CD8-positive, alpha-beta memory T cell (primary cell): ENCODE data around the gene LHFPL3. TPM values are rescaled to one million over a fixed set of nuclear protein-coding genes. Genes with fewer than 3 reads are reported as not detected.

Source experiments
- CTCF ChIA-PET: fragments of 350-600 bp; sonication (Branson Sonifier 250); formaldehyde crosslinking; loops from one replicate; lab custom pipeline; 2021; ENCODE audit warnings: antibody characterized with exemption; lab: Charles Lee
- POLR2A ChIA-PET: fragments of 350-600 bp; sonication (Branson Sonifier 250); formaldehyde crosslinking; loops from one replicate; lab custom pipeline; 2021; ENCODE audit warnings: antibody characterized with exemption; lab: Charles Lee
- DNase-seq, 5 donors: peaks; one replicate each; pipeline versions ENCODE4 v3.0.0 to v3.0.0-alpha.2; 2020 to 2022; ENCODE audit warnings: mixed read lengths in 1 of 5
- H3K27ac ChIP-seq: one replicate; pipeline ENCODE4 v1.7.0; 2013; ENCODE audit warnings: low read depth, mild to moderate bottlenecking, low read length, moderate library complexity
- H3K27me3 ChIP-seq: 2 replicates; pipeline ENCODE4 v1.7.0; 2013; ENCODE audit warnings: low read length, mild to moderate bottlenecking; ENCODE audit not compliant: insufficient read depth, poor library complexity, severe bottlenecking
- H3K36me3 ChIP-seq: 2 replicates; pipeline ENCODE4 v1.7.0; 2013; ENCODE audit warnings: mild to moderate bottlenecking, low read length, moderate library complexity; ENCODE audit not compliant: insufficient read depth
- H3K4me1 ChIP-seq: 2 replicates; pipeline ENCODE4 v1.7.0; 2013; ENCODE audit warnings: mild to moderate bottlenecking, low read length, moderate library complexity; ENCODE audit not compliant: insufficient read depth
- H3K4me3 ChIP-seq: 2 replicates; pipeline ENCODE4 v1.7.0; 2013; ENCODE audit warnings: mild to moderate bottlenecking, low read length
- H3K9me3 ChIP-seq: 2 replicates; pipeline ENCODE4 v1.7.0; 2013; ENCODE audit warnings: mild to moderate bottlenecking, low read length
- H3K27ac Mint-ChIP-seq, 8 donors: one replicate each; pipeline ENCODE4 v1.8.0; 2020 to 2021; ENCODE audit warnings: mixed read lengths in 8 of 8, mild to moderate bottlenecking in 6 of 8, inconsistent platforms in 3 of 8, moderate library complexity in 3 of 8
- H3K27me3 Mint-ChIP-seq, 2 donors: one replicate each; pipeline ENCODE4 v1.8.0; 2020 to 2021; ENCODE audit warnings: mixed read lengths in 2 of 2, mild to moderate bottlenecking in 1 of 2, moderate library complexity in 1 of 2
- H3K36me3 Mint-ChIP-seq, 3 donors: one replicate each; pipeline ENCODE4 v1.8.0; 2020 to 2021; ENCODE audit warnings: mixed read lengths in 3 of 3, inconsistent platforms in 1 of 3, mild to moderate bottlenecking in 1 of 3
- H3K4me1 Mint-ChIP-seq, 3 donors: one replicate each; pipeline ENCODE4 v1.8.0; 2020 to 2021; ENCODE audit warnings: mixed read lengths in 3 of 3, inconsistent platforms in 1 of 3, mild to moderate bottlenecking in 1 of 3
- H3K4me3 Mint-ChIP-seq, 7 donors: one replicate each; pipeline ENCODE4 v1.8.0; 2020 to 2021; ENCODE audit warnings: mixed read lengths in 7 of 7, mild to moderate bottlenecking in 6 of 7, moderate library complexity in 4 of 7, inconsistent platforms in 2 of 7
- H3K9me3 Mint-ChIP-seq, 5 donors: one replicate each; pipeline ENCODE4 v1.8.0; 2020 to 2022; ENCODE audit warnings: mixed read lengths in 5 of 5, mild to moderate bottlenecking in 3 of 5, moderate library complexity in 2 of 5, inconsistent platforms in 1 of 5
- polyA plus RNA-seq: library from polyadenylated mRNA; unstranded; fragments of 300-500 nt; fragmentation: Illumina TruSeq; gene quantifications from one replicate; pipeline ENCODE4 v1.2.3, GENCODE V29; 2021
- total RNA-seq, 2 experiments: library from RNA; stranded (reverse); gene quantifications; one replicate each; pipeline ENCODE4 v1.2.3, GENCODE V29; 2021

LHFPL3 gene
- total and polyA plus RNA-seq, 3 experiments from 2014 or later = not detected

DNA sequence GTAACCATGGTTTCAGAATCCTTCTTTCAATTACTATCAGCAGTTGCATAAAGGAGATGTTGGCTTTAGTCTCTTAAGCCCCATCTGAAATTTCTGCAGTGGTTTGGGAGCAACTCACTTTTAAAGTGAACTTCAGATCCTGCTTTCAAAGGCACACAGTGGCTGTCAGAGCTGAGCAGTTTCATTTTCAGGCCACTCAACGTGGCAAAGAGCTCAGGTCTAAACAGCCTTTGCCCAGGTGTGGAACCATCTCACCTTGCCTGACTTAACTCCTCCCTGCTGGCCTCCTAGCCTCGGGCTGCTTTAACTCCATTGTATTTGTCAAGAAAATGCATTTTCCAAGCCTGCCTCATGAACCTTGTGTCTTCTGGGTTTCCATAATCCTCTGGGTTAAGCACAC lies 488.1 kb downstream of the LHFPL3 start:
- no peak for DNase-seq
- CTCF ChIA-PET = no interaction called here
- no peaks in the 10 kb centered on the region for H3K4me1 ChIP-seq
- no peaks in the 10 kb centered on the region for H3K27me3 ChIP-seq
- no peak overlapping the region for H3K4me3 ChIP-seq
- no peak overlapping the region for H3K27ac Mint-ChIP-seq
- POLR2A ChIA-PET = no interaction called here
- H3K9me3 Mint-ChIP-seq = no peaks in the 10 kb centered on the region
- H3K9me3 ChIP-seq = no peaks in the 10 kb centered on the region
- H3K36me3 ChIP-seq = no peaks in the 10 kb centered on the region
- H3K36me3 Mint-ChIP-seq = no peaks in the 10 kb centered on the region
- no peak overlapping the region for H3K27ac ChIP-seq
- H3K27me3 Mint-ChIP-seq = peaks cover 4 to 5% of the 10 kb centered on the region in 2 donors
- H3K4me3 Mint-ChIP-seq = peak overlapping the region in 1 of 7 donors; percentile 24
- H3K4me1 Mint-ChIP-seq = peaks cover 0 to 6% (median 4%) of the 10 kb centered on the region in 3 donors

DNA sequence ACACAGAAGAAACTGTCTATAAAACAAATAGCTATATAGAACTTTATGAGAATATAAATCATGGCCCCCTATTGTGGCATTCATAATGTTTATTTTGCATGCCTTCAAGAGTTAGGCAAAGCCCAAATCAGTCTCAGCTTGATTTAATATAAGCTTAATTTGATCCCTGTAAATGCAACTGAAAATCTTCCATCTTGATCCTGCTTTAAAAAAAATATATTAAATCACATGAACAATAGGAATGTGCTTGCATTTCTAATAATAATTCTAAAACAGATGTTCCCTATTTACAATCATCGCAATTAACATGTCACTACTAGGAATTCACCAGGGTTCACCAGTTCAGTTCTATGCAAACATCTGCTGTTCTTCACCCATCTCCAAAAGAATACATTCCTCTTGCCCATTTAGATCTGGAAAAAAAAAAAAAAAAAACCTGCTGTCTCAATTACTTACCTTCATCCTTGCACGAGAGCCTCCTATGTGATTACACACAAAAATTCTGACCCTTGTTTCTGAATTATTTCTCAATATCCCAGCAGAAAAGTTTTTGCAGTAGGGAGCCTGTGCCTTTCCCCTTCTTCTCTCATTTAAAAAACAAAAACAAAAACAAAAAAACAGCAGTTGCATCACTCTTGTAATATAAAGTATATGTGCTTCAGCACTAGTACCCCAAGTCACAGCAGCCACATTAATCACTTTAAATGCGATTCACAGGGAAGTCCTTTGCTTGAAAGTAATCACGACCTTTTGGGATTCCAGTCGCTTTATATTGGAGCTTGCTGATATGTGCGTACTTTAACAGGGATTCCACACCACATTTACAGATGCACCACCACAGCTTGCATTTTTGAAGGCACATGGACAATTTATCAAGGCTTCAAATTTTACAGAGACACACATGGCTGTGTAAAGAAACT lies 490.8 kb downstream of the LHFPL3 start:
- Mint-ChIP-seq H3K9me3 (no peaks in the 10 kb centered on the region), H3K27me3 (peaks cover 0 to 5% of the 10 kb centered on the region in 2 donors), H3K27ac (no peak overlapping the region), H3K36me3 (no peaks in the 10 kb centered on the region), H3K4me1 (peaks cover 0 to 6% (median 4%) of the 10 kb centered on the region in 3 donors), H3K4me3 (no peak overlapping the region)
- Histone ChIP-seq H3K9me3 (no peaks in the 10 kb centered on the region), H3K36me3 (no peaks in the 10 kb centered on the region), H3K27me3 (no peaks in the 10 kb centered on the region), H3K4me1 (no peaks in the 10 kb centered on the region), H3K4me3 (no peak overlapping the region), H3K27ac (no peak overlapping the region)
- POLR2A ChIA-PET = no interaction called here
- no peak for DNase-seq
- CTCF ChIA-PET = no interaction called here

DNA sequence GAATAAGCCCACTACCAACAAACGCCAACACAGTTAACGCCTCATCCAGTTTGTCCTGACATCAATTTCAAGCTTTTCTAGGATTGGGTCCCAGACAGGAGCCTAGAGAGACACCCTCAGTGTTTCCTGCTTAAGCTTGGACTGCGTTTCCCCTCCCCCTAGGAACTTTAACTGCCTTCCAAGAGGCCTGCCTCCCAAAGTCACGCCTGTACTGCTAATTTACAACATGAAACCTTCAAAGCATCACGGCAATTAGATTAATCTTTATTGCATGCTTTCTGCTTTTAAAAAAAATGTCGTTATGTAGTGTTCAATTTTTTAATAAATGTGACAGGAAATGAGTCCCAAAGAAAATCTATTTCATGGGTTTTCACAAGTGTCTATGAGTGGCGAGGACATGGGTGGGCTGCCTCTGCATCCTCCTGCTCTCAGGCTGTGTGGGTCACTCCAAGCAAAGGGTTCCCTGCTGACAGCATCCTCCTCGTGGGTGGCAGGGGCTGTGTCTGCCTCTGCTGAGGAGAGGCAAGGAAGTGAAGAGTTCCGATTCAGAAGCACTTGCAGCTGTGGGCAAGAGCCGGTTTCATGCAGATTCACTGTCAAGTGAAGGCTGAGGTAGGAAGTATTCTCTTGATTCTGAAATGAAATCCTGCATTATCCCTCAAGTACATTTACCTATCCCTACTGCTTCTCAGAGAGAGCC lies 492.6 kb downstream of the LHFPL3 start:
- CTCF ChIA-PET = no interaction called here
- H3K36me3 ChIP-seq = no peaks in the 10 kb centered on the region
- no peak for DNase-seq
- no peak overlapping the region for H3K27ac ChIP-seq
- Mint-ChIP-seq H3K36me3 (no peaks in the 10 kb centered on the region), H3K9me3 (no peaks in the 10 kb centered on the region), H3K27me3 (no peaks in the 10 kb centered on the region), H3K27ac (peak overlapping the region in 1 of 8 donors; percentile 69), H3K4me3 (no peak overlapping the region), H3K4me1 (peaks cover 0 to 6% (median 4%) of the 10 kb centered on the region in 3 donors)
- no peaks in the 10 kb centered on the region for H3K9me3 ChIP-seq
- no peaks in the 10 kb centered on the region for H3K4me1 ChIP-seq
- POLR2A ChIA-PET = no interaction called here
- H3K4me3 ChIP-seq = no peak overlapping the region
- no peaks in the 10 kb centered on the region for H3K27me3 ChIP-seq

DNA sequence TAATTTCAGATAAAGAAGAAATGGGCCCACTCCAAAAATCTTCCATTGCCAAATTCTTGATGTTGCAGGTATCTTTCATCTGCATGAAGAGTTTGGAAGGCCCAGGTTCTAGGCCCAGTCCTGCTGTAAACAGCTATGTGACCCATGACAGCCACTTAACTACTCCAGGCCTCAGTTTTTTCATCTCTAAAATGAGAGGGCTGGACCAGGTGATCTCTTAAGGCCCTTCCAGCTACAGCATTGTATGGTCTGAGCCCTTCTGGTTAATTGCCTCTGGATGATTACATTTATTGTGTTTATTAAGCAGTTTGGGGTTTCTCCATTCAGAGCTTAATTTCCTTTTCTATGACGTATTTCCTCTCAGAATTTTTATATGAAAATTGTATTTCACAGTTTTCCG lies 494.8 kb downstream of the LHFPL3 start:
- no peak for DNase-seq
- H3K9me3 ChIP-seq = no peaks in the 10 kb centered on the region
- no peaks in the 10 kb centered on the region for H3K36me3 Mint-ChIP-seq
- no peak overlapping the region for H3K4me3 Mint-ChIP-seq
- no peak overlapping the region for H3K4me3 ChIP-seq
- no peak overlapping the region for H3K27ac Mint-ChIP-seq
- H3K27me3 Mint-ChIP-seq = no peaks in the 10 kb centered on the region
- H3K4me1 ChIP-seq = no peaks in the 10 kb centered on the region
- no peaks in the 10 kb centered on the region for H3K27me3 ChIP-seq
- H3K36me3 ChIP-seq = no peaks in the 10 kb centered on the region
- ChIA-PET POLR2A (no interaction called here), CTCF (interaction anchor here (0.8 to 1.6 kb wide), 2 partner anchors 8 kb away, joined by 3 to 4 read pairs; no protein-coding TSS in a partner anchor)
- H3K27ac ChIP-seq = no peak overlapping the region
- no peaks in the 10 kb centered on the region for H3K4me1 Mint-ChIP-seq
- H3K9me3 Mint-ChIP-seq = no peaks in the 10 kb centered on the region

DNA sequence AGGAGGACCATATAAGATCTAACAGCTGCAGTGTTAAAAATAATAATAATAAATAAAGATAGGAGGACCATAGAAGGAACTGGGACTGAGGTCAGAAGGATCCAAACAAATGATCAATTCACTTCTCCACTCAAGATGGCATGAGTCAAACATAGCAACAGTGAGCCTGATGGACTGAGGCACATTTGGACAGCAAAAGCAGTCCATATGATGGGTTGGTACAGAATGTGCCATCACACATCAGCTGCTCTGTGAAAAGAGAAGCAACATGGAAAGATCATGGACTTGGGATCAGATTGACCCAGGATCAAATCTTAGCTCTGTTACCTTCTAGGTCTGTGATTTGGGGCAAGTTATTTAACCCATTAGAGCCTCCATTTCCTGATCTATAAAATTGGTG lies 496.7 kb downstream of the LHFPL3 start:
- ChIA-PET POLR2A (no interaction called here), CTCF (no interaction called here)
- H3K9me3 Mint-ChIP-seq = peaks cover 0 to 2% (median 0%) of the 10 kb centered on the region in 5 donors
- no peak overlapping the region for H3K27ac Mint-ChIP-seq
- H3K4me1 Mint-ChIP-seq = no peaks in the 10 kb centered on the region
- no peaks in the 10 kb centered on the region for H3K27me3 Mint-ChIP-seq
- Histone ChIP-seq H3K9me3 (no peaks in the 10 kb centered on the region), H3K4me3 (no peak overlapping the region), H3K36me3 (no peaks in the 10 kb centered on the region), H3K4me1 (no peaks in the 10 kb centered on the region), H3K27ac (no peak overlapping the region), H3K27me3 (no peaks in the 10 kb centered on the region)
- H3K4me3 Mint-ChIP-seq = no peak overlapping the region
- no peaks in the 10 kb centered on the region for H3K36me3 Mint-ChIP-seq
- no peak for DNase-seq

DNA sequence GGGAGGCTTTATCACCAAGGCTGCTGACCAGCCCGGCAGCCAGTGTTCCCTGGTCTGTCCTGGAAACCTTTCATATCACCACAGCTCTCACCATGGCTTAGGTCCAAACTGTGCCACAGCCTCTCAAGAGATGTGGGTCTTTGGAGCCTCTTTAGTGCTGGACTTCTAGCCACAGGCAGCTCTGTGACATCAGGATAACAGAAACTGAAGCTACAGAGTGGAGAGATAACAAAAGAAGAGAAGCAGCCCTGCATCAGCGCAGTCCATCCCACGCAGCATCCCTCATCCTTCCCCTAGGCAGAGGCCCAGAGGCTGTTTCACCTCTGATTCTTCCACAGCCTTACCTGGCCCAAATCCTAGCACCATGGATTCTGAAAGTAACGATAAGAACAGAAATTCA lies 497.7 kb downstream of the LHFPL3 start:
- no peaks in the 10 kb centered on the region for H3K27me3 ChIP-seq
- H3K36me3 ChIP-seq = no peaks in the 10 kb centered on the region
- CTCF ChIA-PET = no interaction called here
- Mint-ChIP-seq H3K27me3 (no peaks in the 10 kb centered on the region), H3K4me3 (no peak overlapping the region), H3K9me3 (peaks cover 0 to 2% (median 0%) of the 10 kb centered on the region in 5 donors), H3K27ac (no peak overlapping the region), H3K36me3 (no peaks in the 10 kb centered on the region), H3K4me1 (no peaks in the 10 kb centered on the region)
- no peaks in the 10 kb centered on the region for H3K4me1 ChIP-seq
- no peaks in the 10 kb centered on the region for H3K9me3 ChIP-seq
- DNase-seq = no peak
- H3K4me3 ChIP-seq = no peak overlapping the region
- no peak overlapping the region for H3K27ac ChIP-seq
- POLR2A ChIA-PET = no interaction called here

DNA sequence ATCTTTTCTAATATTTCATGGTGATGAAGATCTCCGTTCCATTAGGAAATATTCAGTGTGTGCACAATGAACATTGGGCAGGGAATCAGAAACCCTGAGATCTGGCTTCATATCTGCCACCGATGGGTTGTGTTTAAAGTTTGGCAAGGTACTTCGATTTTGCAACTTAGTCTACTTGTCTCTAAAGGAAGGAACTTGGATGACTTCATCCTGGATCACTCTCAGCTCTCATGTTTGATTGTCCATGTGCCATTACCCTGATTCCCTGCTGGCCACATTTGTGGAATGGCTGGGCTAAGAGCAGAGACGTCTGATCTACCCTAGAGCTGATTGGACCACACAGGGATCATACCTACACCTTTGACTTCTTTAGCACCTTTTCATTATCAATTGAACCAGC lies 508.6 kb downstream of the LHFPL3 start:
- Histone ChIP-seq H3K36me3 (no peaks in the 10 kb centered on the region), H3K27ac (no peak overlapping the region), H3K4me1 (no peaks in the 10 kb centered on the region), H3K4me3 (no peak overlapping the region), H3K9me3 (no peaks in the 10 kb centered on the region), H3K27me3 (no peaks in the 10 kb centered on the region)
- Mint-ChIP-seq H3K36me3 (no peaks in the 10 kb centered on the region), H3K4me3 (no peak overlapping the region), H3K27ac (no peak overlapping the region), H3K27me3 (peaks cover 11 to 30% of the 10 kb centered on the region in 2 donors), H3K9me3 (no peaks in the 10 kb centered on the region), H3K4me1 (no peaks in the 10 kb centered on the region)
- no peak for DNase-seq
- CTCF ChIA-PET = interaction anchor here (1.2 kb wide), 1 partner anchor 11 kb away, joined by 3 read pairs; no protein-coding TSS in a partner anchor
- POLR2A ChIA-PET = no interaction called here
